Measurements from ENCODE around the gene STXBP5.

The STXBP5 gene

DNA sequence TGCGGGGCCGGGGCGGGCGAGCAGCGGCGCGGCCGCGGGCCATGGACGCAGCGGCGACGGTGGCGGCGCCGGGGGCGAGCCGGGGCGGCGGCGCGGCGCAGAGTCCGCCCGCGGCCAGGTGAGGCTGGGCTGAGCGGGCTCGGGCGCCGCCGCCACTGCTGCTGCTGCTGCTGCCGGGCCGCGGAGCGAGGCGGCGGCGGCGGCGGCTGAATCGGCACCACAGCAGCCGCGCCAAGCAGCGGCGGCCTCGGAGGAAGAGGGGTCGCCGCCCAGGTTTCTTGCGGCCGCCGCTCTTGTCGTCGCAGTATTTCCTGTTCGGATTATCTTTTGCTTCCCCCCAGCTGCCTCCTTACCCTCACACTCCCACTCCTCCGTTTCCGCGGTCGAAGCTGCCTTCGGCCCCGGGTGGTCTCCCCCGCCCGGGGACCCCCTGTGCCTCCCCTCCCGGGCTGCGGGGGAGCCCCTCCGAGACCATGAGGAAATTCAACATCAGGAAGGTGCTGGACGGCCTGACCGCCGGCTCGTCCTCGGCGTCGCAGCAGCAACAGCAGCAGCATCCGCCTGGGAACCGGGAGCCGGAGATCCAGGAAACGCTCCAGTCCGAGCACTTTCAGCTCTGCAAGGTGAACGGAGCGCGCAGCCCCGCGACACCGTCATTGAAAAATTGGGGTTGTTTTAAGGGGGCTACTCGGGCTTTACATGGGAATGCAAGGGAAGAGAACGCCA, at the start of gene STXBP5:
Gene STXBP5, plus strand, starts transcription at position 358 of the 726 bp plus-strand sequence. Its CDS starts 116 bp downstream, at position 474.
- H3K9ac ChIP-seq (ENCODE audit: insufficient read length, low read depth): peak within 1 kb of the TSS; percentile 85
- no peak for TF ChIP-seq SUZ12 (IDR thresholded peaks at IDR 0.05; ENCODE audit: extremely low read depth, insufficient read depth, insufficient read length)
- H3K4me1 ChIP-seq (ENCODE audit: insufficient read depth, insufficient read length): no peaks in the 10 kb centered on the region
- no peaks in the 10 kb centered on the region for H3K9me3 ChIP-seq (ENCODE audit: insufficient read depth, low read length)
- no peak for DNase-seq (ENCODE audit: low read depth, low spot score)
- H3K27me3 ChIP-seq (ENCODE audit: insufficient read depth, insufficient read length): no peaks in the 10 kb centered on the region
- H3K36me3 ChIP-seq (ENCODE audit: insufficient read depth, insufficient read length, low read length): no peaks in the 10 kb centered on the region
- peak within 1 kb of the TSS; percentile 76 for H3K4me3 ChIP-seq (ENCODE audit: insufficient read length, low read depth)

DNA sequence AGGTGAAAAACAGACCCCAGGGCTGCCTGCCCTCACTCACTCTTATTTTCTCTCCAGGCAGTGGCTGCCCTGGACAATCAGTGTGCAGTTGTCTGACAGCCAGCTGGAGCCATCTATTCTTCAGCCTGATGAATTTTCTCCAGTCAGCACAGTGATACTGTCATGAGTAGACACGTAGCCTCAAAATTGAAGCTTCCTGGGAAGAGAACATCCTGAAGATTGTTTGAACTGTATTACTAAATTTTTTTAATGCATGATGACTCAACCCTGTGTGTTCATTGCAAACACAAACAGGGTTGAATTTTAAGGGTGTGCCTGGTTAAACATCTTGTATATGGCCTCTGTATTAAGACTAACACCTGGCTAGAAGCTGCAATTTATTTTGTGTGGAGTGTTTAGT, 49.8 kb upstream of the STXBP5 start:
- H3K36me3 ChIP-seq (ENCODE audit: insufficient read depth, insufficient read length, low read length): no peaks in the 10 kb centered on the region
- no peaks in the 10 kb centered on the region for H3K4me1 ChIP-seq (ENCODE audit: insufficient read depth, insufficient read length)
- TF ChIP-seq SUZ12 (IDR thresholded peaks at IDR 0.05; ENCODE audit: extremely low read depth, insufficient read depth, insufficient read length) (no peak), YY1 (IDR thresholded peaks at IDR 0.05; ENCODE audit: insufficient read depth, insufficient read length) (no peak), ZNF274 (IDR thresholded peaks at IDR 0.05; ENCODE audit: low read depth, low read length) (no peak)
- no peak for DNase-seq (ENCODE audit: low read depth, low spot score)
- H3K4me3 ChIP-seq (ENCODE audit: insufficient read length, low read depth): no peak overlapping the region
- H3K27me3 ChIP-seq (ENCODE audit: insufficient read depth, insufficient read length): no peaks in the 10 kb centered on the region
- no peak overlapping the region for H3K9ac ChIP-seq (ENCODE audit: insufficient read length, low read depth)
- no peaks in the 10 kb centered on the region for H3K9me3 ChIP-seq (ENCODE audit: insufficient read depth, low read length)

DNA sequence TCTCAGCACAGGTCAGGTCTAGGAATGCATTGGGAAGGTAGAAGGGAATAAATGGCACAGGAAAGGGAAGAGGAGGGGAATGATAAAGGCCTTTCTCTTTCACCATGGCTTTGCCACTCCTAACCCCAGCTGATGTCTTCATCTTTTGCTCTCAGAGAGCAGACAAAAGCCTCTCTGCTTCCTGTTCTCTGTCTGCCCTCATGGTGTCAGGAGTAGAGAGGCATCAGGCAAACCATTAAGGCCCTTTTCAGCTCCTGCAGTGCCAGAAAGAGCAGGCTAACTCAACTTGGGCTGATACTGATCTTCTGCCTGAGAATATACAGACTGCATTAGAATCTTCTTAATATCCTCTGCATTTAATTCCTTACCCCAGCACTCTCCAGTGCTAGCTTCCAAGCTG, 48.0 kb upstream of the STXBP5 start:
- TF ChIP-seq SUZ12 (IDR thresholded peaks at IDR 0.05; ENCODE audit: extremely low read depth, insufficient read depth, insufficient read length): no peak
- no peak for TF ChIP-seq ZNF274 (IDR thresholded peaks at IDR 0.05; ENCODE audit: low read depth, low read length)
- TF ChIP-seq YY1 (IDR thresholded peaks at IDR 0.05; ENCODE audit: insufficient read depth, insufficient read length): no peak
- Histone ChIP-seq H3K27me3 (ENCODE audit: insufficient read depth, insufficient read length) (no peaks in the 10 kb centered on the region), H3K4me1 (ENCODE audit: insufficient read depth, insufficient read length) (no peaks in the 10 kb centered on the region), H3K9me3 (ENCODE audit: insufficient read depth, low read length) (no peaks in the 10 kb centered on the region), H3K9ac (ENCODE audit: insufficient read length, low read depth) (no peak overlapping the region), H3K36me3 (ENCODE audit: insufficient read depth, insufficient read length, low read length) (no peaks in the 10 kb centered on the region), H3K4me3 (ENCODE audit: insufficient read length, low read depth) (no peak overlapping the region)
- no peak for DNase-seq (ENCODE audit: low read depth, low spot score)

DNA sequence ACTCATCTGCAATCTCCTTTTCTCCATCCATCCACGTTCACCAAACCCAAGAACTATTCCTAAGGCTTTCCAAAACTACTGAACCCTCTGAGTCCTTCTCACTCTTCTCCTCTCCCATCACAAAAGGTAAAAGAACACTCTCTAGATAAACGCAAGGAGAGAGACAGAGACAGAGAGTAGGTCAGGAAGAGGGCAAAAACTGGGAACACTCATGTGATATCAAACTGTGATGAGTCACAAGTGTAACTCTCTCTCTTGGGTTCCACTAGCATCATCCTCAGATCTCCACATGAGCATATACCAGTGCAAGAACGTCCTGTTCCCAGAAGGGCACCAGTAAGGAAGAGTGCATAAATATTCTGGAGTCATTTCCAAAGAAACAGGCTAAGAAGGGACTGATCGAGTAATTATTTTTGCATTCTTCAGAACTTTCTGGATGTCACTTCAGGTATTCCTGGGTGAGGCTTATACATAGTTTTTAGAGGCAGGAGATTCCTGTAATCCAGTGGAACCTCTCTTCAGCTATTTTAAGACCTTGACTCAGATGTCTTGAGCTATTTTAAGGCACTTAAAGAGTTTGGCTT, 47.3 kb upstream of the STXBP5 start:
- Histone ChIP-seq H3K27me3 (ENCODE audit: insufficient read depth, insufficient read length) (no peaks in the 10 kb centered on the region), H3K4me3 (ENCODE audit: insufficient read length, low read depth) (no peak overlapping the region), H3K9me3 (ENCODE audit: insufficient read depth, low read length) (no peaks in the 10 kb centered on the region), H3K4me1 (ENCODE audit: insufficient read depth, insufficient read length) (no peaks in the 10 kb centered on the region), H3K36me3 (ENCODE audit: insufficient read depth, insufficient read length, low read length) (no peaks in the 10 kb centered on the region), H3K9ac (ENCODE audit: insufficient read length, low read depth) (no peak overlapping the region)
- no peak for TF ChIP-seq SUZ12 (IDR thresholded peaks at IDR 0.05; ENCODE audit: extremely low read depth, insufficient read depth, insufficient read length)
- TF ChIP-seq YY1 (IDR thresholded peaks at IDR 0.05; ENCODE audit: insufficient read depth, insufficient read length): no peak
- TF ChIP-seq ZNF274 (IDR thresholded peaks at IDR 0.05; ENCODE audit: low read depth, low read length): no peak
- DNase-seq (ENCODE audit: low read depth, low spot score): no peak

DNA sequence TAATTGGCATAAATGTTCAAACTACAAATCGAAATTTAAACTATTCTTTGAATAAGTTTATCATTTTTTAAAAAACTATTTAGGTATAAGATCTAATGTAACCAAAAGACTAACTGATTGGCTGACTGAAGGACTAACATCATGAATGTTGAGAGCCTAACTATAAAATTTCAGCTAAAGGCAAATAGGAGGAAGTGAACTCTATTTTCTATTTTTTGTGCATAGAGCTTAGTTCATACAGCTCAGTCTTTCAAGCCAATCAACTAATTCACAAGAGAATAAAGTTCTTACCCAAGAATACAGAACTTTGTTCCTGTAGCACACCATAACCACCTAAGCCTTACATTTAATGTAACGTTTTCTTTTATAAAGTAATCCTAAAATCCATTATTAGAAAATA, 46.3 kb upstream of the STXBP5 start:
- no peaks in the 10 kb centered on the region for H3K27me3 ChIP-seq (ENCODE audit: insufficient read depth, insufficient read length)
- no peaks in the 10 kb centered on the region for H3K4me1 ChIP-seq (ENCODE audit: insufficient read depth, insufficient read length)
- no peaks in the 10 kb centered on the region for H3K9me3 ChIP-seq (ENCODE audit: insufficient read depth, low read length)
- TF ChIP-seq SUZ12 (IDR thresholded peaks at IDR 0.05; ENCODE audit: extremely low read depth, insufficient read depth, insufficient read length): no peak
- no peak for TF ChIP-seq YY1 (IDR thresholded peaks at IDR 0.05; ENCODE audit: insufficient read depth, insufficient read length)
- TF ChIP-seq ZNF274 (IDR thresholded peaks at IDR 0.05; ENCODE audit: low read depth, low read length): no peak
- no peaks in the 10 kb centered on the region for H3K36me3 ChIP-seq (ENCODE audit: insufficient read depth, insufficient read length, low read length)
- no peak overlapping the region for H3K9ac ChIP-seq (ENCODE audit: insufficient read length, low read depth)
- DNase-seq (ENCODE audit: low read depth, low spot score): no peak
- H3K4me3 ChIP-seq (ENCODE audit: insufficient read length, low read depth): no peak overlapping the region

- H3K4me1 ChIP-seq (ENCODE audit: insufficient read depth, insufficient read length): no peaks in the 10 kb centered on the region
- no peaks in the 10 kb centered on the region for H3K27me3 ChIP-seq (ENCODE audit: insufficient read depth, insufficient read length)
- no peak overlapping the region for H3K9ac ChIP-seq (ENCODE audit: insufficient read length, low read depth)
- no peak overlapping the region for H3K4me3 ChIP-seq (ENCODE audit: insufficient read length, low read depth)
- TF ChIP-seq ZNF274 (IDR thresholded peaks at IDR 0.05; ENCODE audit: low read depth, low read length) (no peak), YY1 (IDR thresholded peaks at IDR 0.05; ENCODE audit: insufficient read depth, insufficient read length) (no peak), SUZ12 (IDR thresholded peaks at IDR 0.05; ENCODE audit: extremely low read depth, insufficient read depth, insufficient read length) (no peak)
- H3K36me3 ChIP-seq (ENCODE audit: insufficient read depth, insufficient read length, low read length): no peaks in the 10 kb centered on the region
- DNase-seq (ENCODE audit: low read depth, low spot score): no peak
- H3K9me3 ChIP-seq (ENCODE audit: insufficient read depth, low read length): no peaks in the 10 kb centered on the region
Measured at GRCh38 chr6:147158881-147159280, 45.3 kb upstream of the STXBP5 start.

DNA sequence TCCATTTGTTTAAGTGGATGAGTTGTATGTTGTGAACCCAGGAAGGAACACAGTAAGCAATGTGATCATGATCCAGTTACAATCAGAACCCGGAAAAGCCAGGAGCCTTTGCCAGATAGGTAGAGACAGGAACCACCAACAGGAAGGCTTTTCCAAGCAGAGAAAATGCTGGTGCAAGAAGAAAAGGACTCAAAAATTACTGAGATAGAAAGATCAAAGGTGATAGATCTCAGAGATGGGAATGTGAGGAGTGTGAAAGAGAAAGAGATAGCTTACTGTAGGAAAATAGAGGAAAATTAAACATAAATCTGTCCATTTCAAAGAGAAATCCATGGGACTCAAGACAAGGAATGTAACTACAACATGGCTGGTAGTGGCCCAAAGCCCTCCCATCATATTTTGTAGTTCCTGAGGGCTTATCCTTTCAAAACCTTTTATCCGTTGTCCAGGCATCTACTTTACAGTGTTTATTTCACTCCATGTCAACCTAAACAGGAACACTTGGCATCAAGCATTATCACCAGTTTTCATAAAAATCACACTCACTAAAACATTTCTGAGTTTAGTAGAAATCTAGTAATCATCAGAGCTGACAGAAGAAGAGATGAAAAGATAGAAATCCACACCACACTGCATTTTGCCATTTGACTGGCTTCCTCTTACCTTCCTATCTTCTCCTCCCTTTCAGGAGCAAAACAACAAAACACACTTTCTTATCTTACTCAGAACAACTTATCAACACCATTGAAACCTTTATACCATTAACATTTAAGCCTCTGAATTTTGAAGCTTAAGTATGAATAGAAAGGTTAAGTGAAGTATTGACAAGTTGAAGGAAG, 44.5 kb upstream of the STXBP5 start:
- TF ChIP-seq YY1 (IDR thresholded peaks at IDR 0.05; ENCODE audit: insufficient read depth, insufficient read length) (no peak), ZNF274 (IDR thresholded peaks at IDR 0.05; ENCODE audit: low read depth, low read length) (no peak), SUZ12 (IDR thresholded peaks at IDR 0.05; ENCODE audit: extremely low read depth, insufficient read depth, insufficient read length) (no peak)
- Histone ChIP-seq H3K4me3 (ENCODE audit: insufficient read length, low read depth) (no peak overlapping the region), H3K4me1 (ENCODE audit: insufficient read depth, insufficient read length) (no peaks in the 10 kb centered on the region), H3K27me3 (ENCODE audit: insufficient read depth, insufficient read length) (no peaks in the 10 kb centered on the region), H3K36me3 (ENCODE audit: insufficient read depth, insufficient read length, low read length) (no peaks in the 10 kb centered on the region), H3K9ac (ENCODE audit: insufficient read length, low read depth) (no peak overlapping the region), H3K9me3 (ENCODE audit: insufficient read depth, low read length) (no peaks in the 10 kb centered on the region)
- no peak for DNase-seq (ENCODE audit: low read depth, low spot score)
